ENCODE measurements around the gene KCNJ9. TPM values are rescaled to one million over a fixed set of nuclear protein-coding genes. Genes with fewer than 3 reads are reported as not detected.

Gene KCNJ9
- total RNA-seq, 2 experiments from 2014 or later: not detected

DNA sequence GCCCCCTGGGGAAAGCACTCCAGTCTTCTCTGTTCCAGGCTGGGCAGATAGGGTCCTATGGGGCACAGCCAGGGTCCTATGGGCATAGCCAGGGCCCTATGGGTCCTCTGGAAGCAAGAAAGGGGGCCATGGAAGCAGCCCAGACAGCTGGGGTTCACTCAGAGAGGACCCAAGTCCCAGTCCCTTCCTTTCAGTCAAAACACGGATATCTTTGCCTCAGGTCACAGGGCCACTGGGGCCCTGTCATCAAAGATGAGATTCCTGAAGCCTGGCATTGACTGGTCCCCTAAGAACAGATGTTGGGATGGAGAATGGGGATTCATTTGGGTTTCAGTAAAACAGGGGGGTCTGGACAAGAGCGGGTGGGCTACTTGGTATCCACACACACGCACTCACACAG, 8.5 kb downstream of the KCNJ9 start:
- Mint-ChIP-seq H3K27ac (no peak overlapping the region), H3K4me1 (ENCODE audit: low read depth) (peaks cover 16% of the 10 kb centered on the region), H3K27me3 (no peaks in the 10 kb centered on the region), H3K4me3 (no peak overlapping the region), H3K9me3 (no peaks in the 10 kb centered on the region), H3K36me3 (ENCODE audit: low read depth) (peaks cover 14% of the 10 kb centered on the region)
- ChIA-PET POLR2A (no interaction called here), CTCF (interaction anchor here (33.7 kb wide), 1 partner anchor 45 kb away, joined by 693 read pairs; no protein-coding TSS in a partner anchor)
- intact Hi-C loops (cut with micrococcal nuclease): loop anchor here (5.0 to 10.0 kb wide), 4 partner anchors 55 to 525 kb away; partner anchors contain the start of gene PIGM
- ATAC-seq (no peak), DNase-seq (no peak)
- TF ChIP-seq CTCF (IDR thresholded peaks at IDR 0.05): no peak

DNA sequence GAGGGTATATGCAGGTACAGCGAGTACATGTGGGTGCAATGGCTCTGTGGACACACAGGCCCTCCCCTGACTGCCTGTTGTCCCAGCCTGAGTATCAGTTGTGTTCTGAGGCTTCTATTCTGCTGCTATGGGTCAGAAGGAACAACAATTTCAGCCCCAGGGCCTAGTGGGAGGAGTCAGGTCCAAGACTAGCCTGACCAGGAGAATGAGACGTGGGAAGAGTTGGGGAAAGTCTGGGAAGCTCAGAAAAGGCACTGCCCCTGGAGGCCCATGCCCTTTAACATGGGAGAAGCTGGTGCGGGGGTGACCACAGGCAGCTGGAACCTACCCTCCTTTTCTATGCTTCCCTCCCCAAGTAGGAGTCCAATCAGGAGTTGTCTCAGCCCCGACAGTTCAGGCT, 9.4 kb downstream of the KCNJ9 start:
- no peak overlapping the region for H3K4me3 Mint-ChIP-seq

GRCh38 chr1:160091666-160092223, 10.4 kb downstream of the KCNJ9 start:
- ATAC-seq: no peak
- H3K27ac Mint-ChIP-seq: no peak overlapping the region
- CTCF ChIA-PET: interaction anchor here (1.6 kb wide), 1 partner anchor 13 kb away, joined by 8 read pairs; no protein-coding TSS in a partner anchor
- DNase-seq: no peak
- POLR2A ChIA-PET: no interaction called here
- H3K4me3 Mint-ChIP-seq: no peak overlapping the region
- TF ChIP-seq CTCF (IDR thresholded peaks at IDR 0.05): no peak
- no peaks in the 10 kb centered on the region for H3K9me3 Mint-ChIP-seq
- H3K27me3 Mint-ChIP-seq: no peaks in the 10 kb centered on the region
- intact Hi-C loops (cut with micrococcal nuclease): loop anchor here (10.0 kb wide), 1 partner anchor 523 kb away; no protein-coding TSS in a partner anchor
- H3K4me1 Mint-ChIP-seq (ENCODE audit: low read depth): peaks cover 30% of the 10 kb centered on the region
- H3K36me3 Mint-ChIP-seq (ENCODE audit: low read depth): peaks cover 11% of the 10 kb centered on the region

More for the DNA sequence above, 9.4 kb downstream of the KCNJ9 start:
- Mint-ChIP-seq H3K36me3 (ENCODE audit: low read depth) (peaks cover 9% of the 10 kb centered on the region), H3K27me3 (no peaks in the 10 kb centered on the region), H3K27ac (no peak overlapping the region), H3K9me3 (no peaks in the 10 kb centered on the region), H3K4me1 (ENCODE audit: low read depth) (peaks cover 21% of the 10 kb centered on the region)
- ATAC-seq (no peak), DNase-seq (no peak)
- intact Hi-C loops (cut with micrococcal nuclease): loop anchor here (10.0 kb wide), 1 partner anchor 524 kb away; no protein-coding TSS in a partner anchor
- CTCF ChIA-PET: no interaction called here
- POLR2A ChIA-PET: interaction anchor here (0.9 kb wide), 1 partner anchor 10 kb away, joined by 3 read pairs; the partner anchor contains the start of gene KCNJ9
- no peak for TF ChIP-seq CTCF (IDR thresholded peaks at IDR 0.05)

DNA sequence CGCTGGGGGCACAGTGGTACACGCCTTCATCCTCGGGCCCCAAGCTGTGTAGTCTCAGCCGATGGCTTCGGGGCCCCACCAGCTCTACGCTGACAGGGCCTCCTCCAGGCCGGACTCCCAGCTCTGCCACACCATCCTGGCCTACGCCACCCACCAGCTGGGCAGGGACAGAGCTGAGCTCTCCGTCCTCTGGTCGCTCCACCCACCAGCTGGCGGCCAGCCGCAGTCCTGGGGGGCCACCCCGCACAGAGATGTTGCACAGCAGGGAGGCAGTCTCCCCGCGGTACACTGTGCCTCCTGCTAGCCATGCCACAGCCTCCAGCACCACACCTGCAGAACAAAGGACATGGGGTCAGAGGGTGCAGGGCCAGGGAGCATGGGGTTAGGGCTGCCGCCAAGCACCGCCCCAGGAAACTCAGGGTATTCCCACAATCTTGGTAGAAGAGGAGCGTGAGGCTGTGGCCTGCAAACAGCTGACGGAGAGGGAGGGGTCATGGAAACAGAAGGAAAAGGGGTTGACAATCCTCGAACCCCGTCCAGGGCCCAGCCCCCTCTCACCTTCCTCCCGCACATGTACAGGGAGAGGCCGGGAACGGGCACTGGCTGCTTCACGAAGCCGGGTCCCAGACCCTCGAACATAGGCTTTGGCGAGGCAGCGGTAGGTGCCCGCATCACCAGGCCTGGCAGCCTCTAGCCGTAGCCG, 11.2 kb downstream of the KCNJ9 start:
- ATAC-seq: no peak

More for the DNA sequence above, 11.2 kb downstream of the KCNJ9 start:
- Mint-ChIP-seq H3K27me3 (no peaks in the 10 kb centered on the region), H3K36me3 (ENCODE audit: low read depth) (peaks cover 13% of the 10 kb centered on the region), H3K4me1 (ENCODE audit: low read depth) (peaks cover 38% of the 10 kb centered on the region), H3K27ac (no peak overlapping the region), H3K4me3 (no peak overlapping the region), H3K9me3 (no peaks in the 10 kb centered on the region)
- ChIA-PET CTCF (interaction anchor here (1.6 to 7.3 kb wide), 2 partner anchors 9 to 14 kb away, joined by 8 to 119 read pairs; partner anchors contain the start of gene KCNJ9), POLR2A (no interaction called here)
- intact Hi-C loops (cut with micrococcal nuclease): loop anchor here (10.0 kb wide), 1 partner anchor 522 kb away; no protein-coding TSS in a partner anchor
- no peak for DNase-seq
- TF ChIP-seq CTCF (IDR thresholded peaks at IDR 0.05): no peak
